GM21390 (cell line): ENCODE data around the gene SLC8A1.

Experiments
- ATAC-seq: cut with Tn5 transposase; IDR thresholded peaks from one replicate; pipeline ENCODE4 v1.9.1; 2021; ENCODE audit not compliant: unreplicated experiment

Gene SLC8A1

GRCh38 chr2:40123326-40123725, 328.6 kb downstream of the SLC8A1 start:
- ATAC-seq: no peak

GRCh38 chr2:40120957-40121356, 330.9 kb downstream of the SLC8A1 start:
- ATAC-seq: no peak

- no peak for ATAC-seq
Observed at GRCh38 chr2:40120026-40120425, 331.9 kb downstream of the SLC8A1 start.

GRCh38 chr2:40118622-40119021, 333.3 kb downstream of the SLC8A1 start:
- ATAC-seq: no peak

GRCh38 chr2:40115894-40116293, 336.0 kb downstream of the SLC8A1 start:
- ATAC-seq: no peak

- ATAC-seq: no peak
Observed at GRCh38 chr2:40115348-40115747, 336.5 kb downstream of the SLC8A1 start.

GRCh38 chr2:40113997-40114396, 337.9 kb downstream of the SLC8A1 start:
- ATAC-seq: no peak

GRCh38 chr2:40113272-40113968, 338.5 kb downstream of the SLC8A1 start:
- ATAC-seq: no peak

- ATAC-seq: no peak
Observed at GRCh38 chr2:40109381-40109780, 342.5 kb downstream of the SLC8A1 start.

- no peak for ATAC-seq
Observed at GRCh38 chr2:40108851-40109250, 343.0 kb downstream of the SLC8A1 start.

GRCh38 chr2:40106061-40106460, 345.8 kb downstream of the SLC8A1 start:
- no peak for ATAC-seq

- ATAC-seq: no peak
Observed at GRCh38 chr2:40105593-40105992, 346.3 kb downstream of the SLC8A1 start.

GRCh38 chr2:40103590-40103989, 348.3 kb downstream of the SLC8A1 start:
- no peak for ATAC-seq

- no peak for ATAC-seq
Observed at GRCh38 chr2:40103163-40103562, 348.7 kb downstream of the SLC8A1 start.

- no peak for ATAC-seq
Observed at GRCh38 chr2:40102447-40102846, 349.4 kb downstream of the SLC8A1 start.

- ATAC-seq: peak; percentile 80
Observed at GRCh38 chr2:40101131-40101575, 350.7 kb downstream of the SLC8A1 start.

GRCh38 chr2:40100676-40101075, 351.2 kb downstream of the SLC8A1 start:
- ATAC-seq: no peak

GRCh38 chr2:40098786-40099470, 353.0 kb downstream of the SLC8A1 start:
- no peak for ATAC-seq

- ATAC-seq: no peak
Observed at GRCh38 chr2:40097691-40098385, 354.1 kb downstream of the SLC8A1 start.

- no peak for ATAC-seq
Observed at GRCh38 chr2:40096360-40096759, 355.5 kb downstream of the SLC8A1 start.

- no peak for ATAC-seq
Observed at GRCh38 chr2:40095000-40095399, 356.9 kb downstream of the SLC8A1 start.

- no peak for ATAC-seq
Observed at GRCh38 chr2:40094451-40094850, 357.4 kb downstream of the SLC8A1 start.
